Smooth muscle cell (in vitro differentiated cells): ENCODE data around the gene AHCYL1. TPM values are rescaled to one million over a fixed set of nuclear protein-coding genes. Genes with fewer than 3 reads are reported as not detected.
"Not testable (repeated sequence)": the region's sequence is repeated elsewhere in the genome, so short reads cannot be mapped to it uniquely, and the experiment has no call there.

Experiments
- DNase-seq: peaks from one replicate; lab custom pipeline; 2025; ENCODE audit not compliant: unreplicated experiment; lab: John Stamatoyannopoulos, UW
- H2AFZ ChIP-seq: fragments of 200-600 bp; sonication (generic); 2 replicates; pipeline ENCODE4 v1.6.0; 2016; ENCODE audit warnings: antibody characterized with exemption, low read depth, mild to moderate bottlenecking
- H3F3A ChIP-seq: fragments of 200-600 bp; sonication (generic); 2 replicates; pipeline ENCODE4 v1.6.0; 2017; ENCODE audit warnings: antibody characterized with exemption, low read depth
- H3K27ac ChIP-seq: fragments of 200-600 bp; sonication (generic); 2 replicates; pipeline ENCODE4 v1.5.1; 2016; ENCODE audit warnings: low read depth, mild to moderate bottlenecking
- H3K27me3 ChIP-seq: fragments of 200-600 bp; sonication (generic); 2 replicates; pipeline ENCODE4 v1.6.1; 2016; ENCODE audit warnings: low read depth, mild to moderate bottlenecking
- H3K36me3 ChIP-seq: fragments of 200-600 bp; sonication (generic); 2 replicates; pipeline ENCODE4 v1.5.1; 2016; ENCODE audit warnings: low read depth
- H3K4me1 ChIP-seq: fragments of 200-600 bp; sonication (generic); 2 replicates; pipeline ENCODE4 v1.5.1; 2016; ENCODE audit warnings: low read depth
- H3K4me2 ChIP-seq: fragments of 200-600 bp; sonication (generic); 2 replicates; pipeline ENCODE4 v1.6.0; 2016; ENCODE audit warnings: mild to moderate bottlenecking
- H3K4me3 ChIP-seq: fragments of 200-600 bp; sonication (generic); 2 replicates; pipeline ENCODE4 v1.5.1; 2016; ENCODE audit warnings: mild to moderate bottlenecking
- H3K79me2 ChIP-seq: fragments of 200-600 bp; sonication (generic); 2 replicates; pipeline ENCODE4 v1.6.0; 2016; ENCODE audit warnings: low read depth, mild to moderate bottlenecking
- H3K9ac ChIP-seq: fragments of 200-600 bp; sonication (generic); 2 replicates; pipeline ENCODE4 v1.6.0; 2016; ENCODE audit warnings: low read depth
- H3K9me3 ChIP-seq: fragments of 200-600 bp; sonication (generic); replicated peaks from 2 replicates; pipeline ENCODE4 v1.5.1; 2016; ENCODE audit warnings: low read depth
- H4K20me1 ChIP-seq: fragments of 200-600 bp; sonication (generic); 2 replicates; pipeline ENCODE4 v1.6.0; 2016; ENCODE audit warnings: low read depth
- CTCF ChIP-seq: fragments of 200-600 bp; sonication (generic); IDR thresholded peaks from 2 replicates; pipeline ENCODE4 v1.5.1; 2017; ENCODE audit warnings: borderline replicate concordance, mild to moderate bottlenecking, antibody characterized with exemption; ENCODE audit not compliant: insufficient read depth, poor library complexity, severe bottlenecking
- WGBS: methylation state at CpG from one replicate; pipeline ENCODE4 v1.1.7; 2016; ENCODE audit warnings: low lambda C conversion rate; 5-methylcytosine and 5-hydroxymethylcytosine counted together
- polyA plus RNA-seq: library from polyadenylated mRNA; unstranded; fragments of >200 nt; fragmentation: Nextera tagmentation; extraction: Ambion mirVana; gene quantifications from 2 replicates; pipeline ENCODE4 v1.2.1, GENCODE V29; 2016
- total RNA-seq: library from RNA; depleted of rRNA; stranded (reverse); fragments of >200 nt; gene quantifications from 2 replicates; pipeline ENCODE4 v1.2.3, GENCODE V29; 2014

The AHCYL1 gene
- total and polyA plus RNA-seq, 2 experiments from 2014 or later = 79.5 to 144 TPM

- WGBS = 90% methylated on average over 3 of the region's 3 CpGs
- no peak overlapping the region for H3K4me3 ChIP-seq
- H3F3A ChIP-seq = peaks cover 47% of the 10 kb centered on the region
- no peaks in the 10 kb centered on the region for H3K27me3 ChIP-seq
- H3K79me2 ChIP-seq = no peaks in the 10 kb centered on the region
- no peak for DNase-seq
- H3K4me1 ChIP-seq = no peaks in the 10 kb centered on the region
- no peaks in the 10 kb centered on the region for H3K9me3 ChIP-seq
- H3K9ac ChIP-seq = no peak overlapping the region
- no peak overlapping the region for H3K4me2 ChIP-seq
- H2AFZ ChIP-seq = no peak overlapping the region
- TF ChIP-seq CTCF = no peak
- H4K20me1 ChIP-seq = peaks cover 8% of the 10 kb centered on the region
- H3K27ac ChIP-seq = no peak overlapping the region
- peaks cover 48% of the 10 kb centered on the region for H3K36me3 ChIP-seq
Measured at GRCh38 chr1:110021285-110021684, 36.7 kb downstream of the AHCYL1 start.

DNA sequence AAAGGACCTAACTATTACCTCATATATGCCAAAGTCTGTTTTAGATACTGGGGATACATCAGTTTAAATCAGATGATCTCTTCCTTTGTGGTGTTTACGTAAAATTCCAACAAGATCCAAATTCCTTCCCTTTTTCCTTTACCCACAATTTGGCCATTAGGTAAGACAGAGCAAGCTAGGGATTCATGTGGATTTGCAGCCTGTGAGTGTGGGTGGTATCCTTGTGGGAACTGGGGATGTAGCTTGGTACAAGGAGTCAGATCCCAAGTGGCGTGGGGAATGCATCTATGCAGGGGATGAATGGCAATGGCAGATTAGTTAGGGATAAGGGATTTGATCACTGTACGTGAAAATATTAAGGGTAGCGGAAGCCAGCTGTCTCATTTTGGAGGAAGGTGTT lies 40.0 kb downstream of the AHCYL1 start:
- H4K20me1 ChIP-seq = peaks cover 4% of the 10 kb centered on the region
- H3K4me3 ChIP-seq = no peak overlapping the region
- H3K9me3 ChIP-seq = no peaks in the 10 kb centered on the region
- no peaks in the 10 kb centered on the region for H3K4me1 ChIP-seq
- H3K27ac ChIP-seq = no peak overlapping the region
- DNase-seq = no peak
- H3K27me3 ChIP-seq = no peaks in the 10 kb centered on the region
- no peak overlapping the region for H2AFZ ChIP-seq
- no peak for TF ChIP-seq CTCF
- H3K4me2 ChIP-seq = no peak overlapping the region
- H3K9ac ChIP-seq = no peak overlapping the region
- H3K36me3 ChIP-seq = peaks cover 28% of the 10 kb centered on the region
- peaks cover 47% of the 10 kb centered on the region for H3F3A ChIP-seq
- 82% methylated on average over 4 of the region's 4 CpGs for WGBS
- no peaks in the 10 kb centered on the region for H3K79me2 ChIP-seq

DNA sequence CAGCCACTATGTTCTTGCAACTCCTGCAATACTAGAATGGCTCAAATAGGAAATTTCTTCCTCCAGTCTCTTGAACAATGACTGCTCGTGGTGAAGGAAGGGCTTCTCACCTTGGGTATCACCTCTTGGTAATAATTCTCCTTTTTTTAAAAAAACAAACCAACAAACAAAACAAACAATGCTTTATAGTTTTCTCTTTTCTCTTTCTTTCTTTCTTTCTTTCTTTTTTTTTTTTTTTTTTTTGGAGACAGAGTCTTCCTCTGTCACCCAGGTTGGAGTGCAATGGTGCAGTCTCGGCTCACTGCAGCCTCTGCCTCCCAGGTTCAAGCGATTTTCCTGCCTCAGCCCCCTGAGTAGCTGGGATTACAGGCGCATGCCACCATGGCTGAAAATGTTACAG lies 46.1 kb downstream of the AHCYL1 start:
- H4K20me1 ChIP-seq, H3K4me1 ChIP-seq, H2AFZ ChIP-seq, H3F3A ChIP-seq, DNase-seq, H3K27ac ChIP-seq, H3K9me3 ChIP-seq, H3K4me2 ChIP-seq, H3K27me3 ChIP-seq, H3K79me2 ChIP-seq, H3K9ac ChIP-seq, H3K4me3 ChIP-seq, H3K36me3 ChIP-seq: not testable (repeated sequence)
- WGBS = 91% methylated on average over 4 of the region's 4 CpGs

DNA sequence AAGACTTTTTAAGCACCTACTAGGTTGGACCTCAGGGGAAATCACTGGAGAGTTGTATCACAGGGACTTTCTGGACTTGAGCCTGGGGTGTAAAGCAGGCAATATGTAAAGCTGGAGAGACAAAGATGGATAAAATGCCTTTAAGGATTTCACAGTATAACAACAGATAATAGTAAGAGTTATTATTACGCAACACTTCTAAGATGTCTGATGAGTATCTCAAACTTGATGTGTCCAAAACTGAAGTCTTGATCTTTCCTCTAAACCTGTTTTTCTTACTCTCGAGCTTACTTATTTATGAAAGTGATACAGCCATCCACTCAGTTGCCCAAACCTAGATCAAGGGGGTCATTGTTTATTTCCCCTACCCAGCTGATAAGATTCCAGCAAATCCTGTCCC lies 47.8 kb downstream of the AHCYL1 start:
- H3K9ac ChIP-seq = no peak overlapping the region
- no peaks in the 10 kb centered on the region for H3K36me3 ChIP-seq
- H3K79me2 ChIP-seq = peaks cover 21% of the 10 kb centered on the region
- H3K4me2 ChIP-seq = no peak overlapping the region
- no peaks in the 10 kb centered on the region for H3K27me3 ChIP-seq
- H3K27ac ChIP-seq = no peak overlapping the region
- H3K4me3 ChIP-seq = no peak overlapping the region
- peaks cover 22% of the 10 kb centered on the region for H4K20me1 ChIP-seq
- no peaks in the 10 kb centered on the region for H3K9me3 ChIP-seq
- 93% methylated on average over 2 of the region's 2 CpGs for WGBS
- no peak for TF ChIP-seq CTCF
- H3F3A ChIP-seq = no peaks in the 10 kb centered on the region
- no peak overlapping the region for H2AFZ ChIP-seq
- no peak for DNase-seq
- H3K4me1 ChIP-seq = peaks cover 8% of the 10 kb centered on the region
